IPS-18a (cell line): ENCODE results near the gene NDUFS2.
A peak's percentile ranks its signal among the peaks of the same experiment; 100 is the strongest.

Source experiments
- H3K27ac ChIP-seq: one replicate; pipeline ENCODE4 v1.5.1; 2013; ENCODE audit warnings: low read length
- H3K27me3 ChIP-seq: one replicate; pipeline ENCODE4 v1.6.1; 2013; ENCODE audit warnings: mild to moderate bottlenecking, low read length; ENCODE audit not compliant: control insufficient read depth, insufficient read depth
- H3K36me3 ChIP-seq: one replicate; pipeline ENCODE4 v1.6.1; 2013; ENCODE audit warnings: low read depth, low read length; ENCODE audit not compliant: control insufficient read depth
- H3K4me1 ChIP-seq: one replicate; pipeline ENCODE4 v1.6.1; 2013; ENCODE audit warnings: low read depth, low read length; ENCODE audit not compliant: control insufficient read depth
- H3K4me3 ChIP-seq: one replicate; pipeline ENCODE4 v1.5.1; 2013; ENCODE audit warnings: low read length
- H3K9ac ChIP-seq: one replicate; pipeline ENCODE4 v1.6.1; 2013; ENCODE audit warnings: mild to moderate bottlenecking, low read length, moderate library complexity
- H3K9me3 ChIP-seq: one replicate; pipeline ENCODE4 v1.6.1; 2013; ENCODE audit warnings: low read depth, low read length; ENCODE audit not compliant: control insufficient read depth

Gene NDUFS2

DNA sequence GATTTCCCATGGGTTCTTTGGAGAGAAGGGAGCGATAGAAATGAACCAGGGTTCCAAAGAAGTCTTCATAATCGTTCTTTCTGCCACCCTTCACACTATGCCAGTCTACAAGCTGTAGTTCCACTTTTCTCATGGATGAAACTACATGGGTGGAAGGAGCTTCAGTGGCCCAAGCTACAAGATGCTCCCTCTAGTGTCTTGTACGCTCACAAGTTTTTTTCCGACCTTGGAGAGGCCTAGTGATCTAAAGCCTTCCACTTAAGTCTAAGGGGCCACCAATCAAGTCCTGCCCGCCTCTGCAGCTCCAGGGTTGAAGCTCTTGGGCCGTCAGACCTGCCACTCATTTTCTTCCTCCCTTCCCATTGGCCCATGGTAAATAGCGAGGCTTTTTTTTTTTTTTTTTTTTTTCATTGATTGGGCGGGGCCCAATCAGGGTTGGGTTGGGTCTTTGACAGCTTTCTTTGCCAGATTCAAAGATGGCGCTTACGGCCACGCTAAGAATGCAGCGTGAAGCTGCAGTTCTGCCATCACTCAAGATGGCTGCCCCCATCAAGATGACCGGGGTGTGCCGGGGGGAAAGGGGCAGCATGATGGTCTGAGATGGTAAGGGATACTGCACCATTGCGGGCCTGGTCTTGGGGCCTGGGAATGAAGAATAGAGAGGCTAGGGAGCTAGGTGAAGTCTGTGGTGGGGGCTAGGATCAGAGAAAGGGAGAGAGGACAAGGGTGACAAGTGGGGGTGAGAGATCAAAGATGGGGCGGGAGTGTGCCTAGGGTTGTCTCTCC lies 23.6 kb downstream of the NDUFS2 start, which contains the start of gene TOMM40L:
TOMM40L (plus strand) TSS at position 527 of the 786 bp plus-strand sequence. CDS start 430 bp downstream, outside the sequence.
- Histone ChIP-seq H3K4me3 (peak within 1 kb of the TSS; percentile 75), H3K9ac (peak within 1 kb of the TSS; percentile 47), H3K4me1 (peaks cover 8% of the 10 kb centered on the region), H3K27me3 (no peaks in the 10 kb centered on the region), H3K9me3 (no peaks in the 10 kb centered on the region), H3K27ac (no peak within 1 kb of the TSS), H3K36me3 (peaks cover 13% of the 10 kb centered on the region)

DNA sequence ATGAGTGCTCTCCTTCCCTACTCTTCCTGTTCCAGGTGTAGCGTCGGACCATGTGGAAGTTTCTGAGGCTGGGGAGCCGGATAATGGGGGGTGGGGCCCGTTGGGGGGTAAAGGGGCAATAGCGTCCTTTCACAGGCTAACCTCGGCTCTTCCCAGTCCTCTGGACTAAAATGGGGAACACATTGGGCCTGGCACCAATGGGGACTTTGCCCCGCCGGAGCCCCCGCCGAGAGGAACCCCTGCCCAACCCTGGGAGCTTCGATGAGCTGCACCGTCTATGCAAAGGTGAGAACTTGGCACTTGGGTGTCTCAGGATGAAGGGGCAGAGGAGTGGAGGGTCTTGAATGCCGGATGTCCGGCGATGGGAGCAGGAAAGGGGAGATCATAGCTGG lies 24.1 kb downstream of the NDUFS2 start:
- no peak overlapping the region for H3K27ac ChIP-seq
- H3K9me3 ChIP-seq = no peaks in the 10 kb centered on the region
- peak overlapping the region; percentile 47 for H3K9ac ChIP-seq
- H3K36me3 ChIP-seq = peaks cover 13% of the 10 kb centered on the region
- no peaks in the 10 kb centered on the region for H3K27me3 ChIP-seq
- H3K4me3 ChIP-seq = peak overlapping the region; percentile 75
- peaks cover 8% of the 10 kb centered on the region for H3K4me1 ChIP-seq

DNA sequence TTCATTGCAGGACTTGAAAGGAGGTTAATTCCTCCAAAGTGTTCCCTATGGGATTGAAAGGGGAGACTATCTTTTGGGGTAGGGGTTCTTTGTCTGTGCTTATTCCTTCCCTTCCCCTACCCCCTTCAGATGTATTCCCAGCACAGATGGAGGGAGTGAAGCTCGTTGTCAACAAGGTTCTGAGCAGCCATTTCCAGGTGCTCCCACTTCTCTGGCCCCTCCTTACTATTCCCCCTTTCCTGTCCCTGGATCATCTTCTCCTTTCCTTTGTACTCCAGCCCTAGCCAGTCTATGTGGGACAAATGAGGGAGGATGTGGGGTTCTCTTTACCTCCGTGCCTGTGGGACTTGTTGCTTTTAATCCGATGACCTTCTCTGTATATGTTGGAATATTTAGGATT lies 24.6 kb downstream of the NDUFS2 start:
- no peak overlapping the region for H3K27ac ChIP-seq
- H3K4me3 ChIP-seq = peak overlapping the region; percentile 75
- peaks cover 13% of the 10 kb centered on the region for H3K36me3 ChIP-seq
- peaks cover 8% of the 10 kb centered on the region for H3K4me1 ChIP-seq
- peak overlapping the region; percentile 47 for H3K9ac ChIP-seq
- no peaks in the 10 kb centered on the region for H3K9me3 ChIP-seq
- no peaks in the 10 kb centered on the region for H3K27me3 ChIP-seq

- no peak overlapping the region for H3K27ac ChIP-seq
- H3K36me3 ChIP-seq = peaks cover 13% of the 10 kb centered on the region
- peaks cover 8% of the 10 kb centered on the region for H3K4me1 ChIP-seq
- H3K27me3 ChIP-seq = no peaks in the 10 kb centered on the region
- H3K9ac ChIP-seq = no peak overlapping the region
- H3K4me3 ChIP-seq = peak overlapping the region; percentile 75
- H3K9me3 ChIP-seq = no peaks in the 10 kb centered on the region
Observed at GRCh38 chr1:161227196-161227871, 25.2 kb downstream of the NDUFS2 start.

DNA sequence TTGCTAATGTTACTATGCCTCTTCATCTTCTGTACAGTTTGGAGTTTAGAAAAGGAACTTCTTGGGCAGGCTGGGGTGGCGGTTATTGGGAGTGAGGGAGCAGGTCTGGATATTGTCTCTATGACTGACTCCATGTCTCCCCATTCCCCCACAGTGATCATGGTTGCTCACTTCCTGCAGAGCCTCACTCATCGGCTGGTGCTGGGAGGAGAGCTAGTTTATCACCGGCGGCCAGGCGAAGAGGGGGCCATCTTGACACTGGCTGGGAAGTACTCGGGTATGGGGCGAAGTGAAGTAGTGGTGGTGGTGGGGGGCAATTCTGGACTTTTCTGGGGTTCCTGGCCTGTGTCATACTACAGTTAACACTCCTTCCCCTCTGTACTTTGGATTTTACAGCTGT lies 25.9 kb downstream of the NDUFS2 start:
- no peak overlapping the region for H3K27ac ChIP-seq
- peaks cover 13% of the 10 kb centered on the region for H3K36me3 ChIP-seq
- no peak overlapping the region for H3K9ac ChIP-seq
- no peak overlapping the region for H3K4me3 ChIP-seq
- peaks cover 8% of the 10 kb centered on the region for H3K4me1 ChIP-seq
- H3K27me3 ChIP-seq = no peaks in the 10 kb centered on the region
- no peaks in the 10 kb centered on the region for H3K9me3 ChIP-seq

DNA sequence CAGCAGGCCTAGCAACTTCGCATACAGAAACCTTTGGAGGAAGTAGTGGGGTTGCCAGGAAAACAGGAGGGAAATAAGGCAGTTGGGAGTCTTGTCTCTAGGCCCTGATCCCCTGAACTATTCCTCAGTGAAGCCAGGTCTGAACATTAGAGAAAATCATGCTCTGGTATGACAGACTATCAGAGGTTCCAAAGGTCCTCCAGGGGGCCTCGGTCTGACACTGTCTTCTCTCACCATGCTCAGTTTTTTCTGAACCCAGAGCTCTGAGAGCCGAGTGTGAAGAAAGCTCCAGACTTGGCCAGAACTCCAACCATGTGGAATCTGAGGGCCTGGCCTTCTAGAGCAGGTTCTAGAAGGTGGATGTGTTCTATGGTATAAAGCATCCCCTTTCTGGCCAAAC lies 27.7 kb downstream of the NDUFS2 start:
- Histone ChIP-seq H3K4me3 (no peak overlapping the region), H3K9me3 (no peaks in the 10 kb centered on the region), H3K9ac (no peak overlapping the region), H3K27me3 (no peaks in the 10 kb centered on the region), H3K27ac (no peak overlapping the region), H3K4me1 (peaks cover 8% of the 10 kb centered on the region), H3K36me3 (peaks cover 13% of the 10 kb centered on the region)

GRCh38 chr1:161230762-161231161 lies 28.6 kb downstream of the NDUFS2 start:
- H3K9me3 ChIP-seq = no peaks in the 10 kb centered on the region
- H3K4me1 ChIP-seq = peaks cover 8% of the 10 kb centered on the region
- no peak overlapping the region for H3K9ac ChIP-seq
- no peak overlapping the region for H3K4me3 ChIP-seq
- no peaks in the 10 kb centered on the region for H3K27me3 ChIP-seq
- H3K27ac ChIP-seq = no peak overlapping the region
- H3K36me3 ChIP-seq = peaks cover 13% of the 10 kb centered on the region

- Histone ChIP-seq H3K4me3 (no peak overlapping the region), H3K27ac (no peak overlapping the region), H3K4me1 (no peaks in the 10 kb centered on the region)
Observed at GRCh38 chr1:161233102-161233501, 30.9 kb downstream of the NDUFS2 start.

DNA sequence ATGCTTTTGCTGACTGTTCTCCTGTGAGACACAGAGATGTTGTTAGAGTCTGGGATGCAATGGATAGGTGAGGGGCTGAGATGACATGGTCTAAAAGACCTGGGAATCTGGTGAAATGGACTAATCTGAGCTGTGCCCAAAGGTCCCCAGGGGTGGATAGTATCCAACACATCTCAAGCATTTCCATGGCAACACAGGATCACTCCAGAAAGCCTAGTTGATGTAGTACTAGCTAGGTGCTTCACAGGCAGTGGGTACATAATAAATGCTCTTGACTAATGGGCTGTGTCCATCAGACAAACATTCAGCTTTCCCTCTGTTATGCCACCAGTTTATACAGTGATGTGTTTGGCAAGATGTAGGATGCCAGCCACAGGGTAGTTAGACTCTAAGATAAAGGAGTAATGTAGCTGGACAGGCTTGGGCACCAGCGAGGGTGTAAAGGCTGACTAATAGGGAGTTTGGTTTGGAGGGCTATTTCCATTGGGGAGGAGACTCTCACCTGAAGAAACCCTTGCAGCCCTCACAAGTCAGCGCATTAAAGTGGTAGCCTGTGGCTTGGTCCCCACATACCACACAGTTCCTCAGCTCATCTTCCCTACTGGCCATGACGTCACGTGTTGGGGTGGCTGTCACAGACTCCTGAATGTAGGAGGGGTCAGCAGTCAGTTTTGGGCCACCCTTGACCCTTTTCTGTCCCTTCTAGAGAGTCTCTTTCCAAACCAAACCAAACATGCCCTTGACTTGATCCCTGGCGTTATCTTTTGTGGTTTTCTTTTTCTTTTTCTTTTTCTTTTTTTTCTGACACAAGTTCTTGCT lies 34.0 kb downstream of the NDUFS2 start:
- Histone ChIP-seq H3K4me1 (no peaks in the 10 kb centered on the region), H3K9me3 (no peaks in the 10 kb centered on the region), H3K27ac (no peak overlapping the region), H3K4me3 (no peak overlapping the region), H3K9ac (no peak overlapping the region), H3K36me3 (no peaks in the 10 kb centered on the region), H3K27me3 (no peaks in the 10 kb centered on the region)

More at GRCh38 chr1:161233102-161233501, 30.9 kb downstream of the NDUFS2 start:
- peaks cover 12% of the 10 kb centered on the region for H3K36me3 ChIP-seq
- no peak overlapping the region for H3K9ac ChIP-seq
- no peaks in the 10 kb centered on the region for H3K27me3 ChIP-seq
- no peaks in the 10 kb centered on the region for H3K9me3 ChIP-seq

- Histone ChIP-seq H3K4me3 (no peak within 1 kb of the TSS), H3K4me1 (no peaks in the 10 kb centered on the region), H3K36me3 (no peaks in the 10 kb centered on the region), H3K9ac (no peak within 1 kb of the TSS), H3K27me3 (no peaks in the 10 kb centered on the region), H3K27ac (no peak within 1 kb of the TSS), H3K9me3 (no peaks in the 10 kb centered on the region)
Observed at GRCh38 chr1:161238039-161238473, 35.9 kb downstream of the NDUFS2 start, which contains the start of gene NR1I3. Gene NR1I3 (minus strand): TSS chr1:161238203. CDS start chr1:161236565, 1,638 bp downstream.

DNA sequence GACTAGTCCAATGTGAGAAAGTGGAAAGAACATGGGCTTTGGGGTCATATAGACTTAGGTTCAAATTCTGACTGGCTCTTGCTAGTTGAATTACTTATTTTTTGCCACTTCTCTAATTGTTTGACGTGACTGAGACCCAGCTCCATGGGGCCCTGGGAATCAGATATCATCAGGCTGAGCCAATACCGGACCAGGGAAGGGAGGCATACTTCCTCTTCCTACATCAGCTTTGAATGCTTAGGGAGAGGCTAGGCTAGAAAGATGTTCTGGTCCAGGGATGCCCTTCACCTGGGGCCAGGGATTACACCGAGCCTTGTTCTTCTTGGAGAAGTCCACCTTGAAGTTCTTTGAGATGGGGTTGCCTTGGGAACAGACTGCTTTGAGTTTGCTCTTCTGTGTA lies 39.5 kb downstream of the NDUFS2 start:
- H3K9me3 ChIP-seq = no peaks in the 10 kb centered on the region
- no peak overlapping the region for H3K4me3 ChIP-seq
- H3K27me3 ChIP-seq = no peaks in the 10 kb centered on the region
- no peak overlapping the region for H3K9ac ChIP-seq
- no peak overlapping the region for H3K27ac ChIP-seq
- no peaks in the 10 kb centered on the region for H3K4me1 ChIP-seq
- H3K36me3 ChIP-seq = no peaks in the 10 kb centered on the region
